Breast epithelium (tissue), 3 donors: ENCODE measurements around the gene IFNL2.

Source experiments
- CTCF ChIP-seq, 3 donors: fragments of 450-650 bp; IDR thresholded peaks; one replicate each; pipeline ENCODE4 v1.5.1; 2016 to 2017; ENCODE audit warnings: antibody characterized with exemption in 3 of 3, mild to moderate bottlenecking in 3 of 3, moderate library complexity in 3 of 3
- POLR2A ChIP-seq: fragments of 450-650 bp; IDR thresholded peaks from one replicate; pipeline ENCODE4 v1.6.1; 2016; ENCODE audit warnings: antibody characterized with exemption, mild to moderate bottlenecking, moderate library complexity

- TF ChIP-seq CTCF (IDR thresholded peaks at IDR 0.05) = no peak
- TF ChIP-seq POLR2A = no peak
Observed at GRCh38 chr19:39232708-39233107, 35.5 kb upstream of the IFNL2 start.
